Measurements from ENCODE around the gene CASP10. TPM values are rescaled to one million over a fixed set of nuclear protein-coding genes. Genes with fewer than 3 reads are reported as not detected.

CASP10 gene
- total and polyA plus RNA-seq, 2 of the 13 experiments (the other 11 are each of a cell fraction or from before 2014, with no cell fraction given) = 22.2 to 23.8 TPM

GRCh38 chr2:201158111-201158929 lies 24.6 kb upstream of the CASP10 start (continued):
- TF ChIP-seq USF2 (IDR thresholded peaks at IDR 0.05; ENCODE audit: low read depth, low read length) (peak; percentile 70), USF2 (CRISPR knock-in tag; IDR thresholded peaks at IDR 0.05; ENCODE audit: borderline replicate concordance) (peak; percentile 79; the same call in 1 of the 2 replicates), ZMYM4 (CRISPR knock-in tag; IDR thresholded peaks at IDR 0.05) (peak; percentile 57; the same call in 1 of the 2 replicates), ZSCAN9 (CRISPR knock-in tag; IDR thresholded peaks at IDR 0.05; ENCODE audit: borderline replicate concordance) (peak; percentile 74; the same call in 1 of the 2 replicates), SOX6 (IDR thresholded peaks at IDR 0.05) (no peak), SOX6 (CRISPR knock-in tag; IDR thresholded peaks at IDR 0.05) (peak; percentile 57), MAFK (conservative IDR thresholded peaks at IDR 0.05 in 1 of 2, IDR thresholded peaks at IDR 0.05 in 1 of 2; ENCODE audit: low read length in 2 of 2) (no peak), ONECUT2 (CRISPR knock-in tag; IDR thresholded peaks at IDR 0.05) (no peak), MYC (CRISPR knock-in tag; IDR thresholded peaks at IDR 0.05; ENCODE audit: borderline replicate concordance) (no peak), EEA1 (CRISPR knock-in tag; IDR thresholded peaks at IDR 0.05; ENCODE audit: borderline replicate concordance) (no peak), SAP130 (CRISPR knock-in tag; IDR thresholded peaks at IDR 0.05; ENCODE audit: low read depth) (peak; percentile 82), ZFP62 (CRISPR knock-in tag; IDR thresholded peaks at IDR 0.05) (no peak), AHDC1 (CRISPR knock-in tag; IDR thresholded peaks at IDR 0.05; ENCODE audit: borderline replicate concordance) (no peak), IKZF1 (IDR thresholded peaks at IDR 0.05) (no peak), ZNF616 (CRISPR knock-in tag; IDR thresholded peaks at IDR 0.05; ENCODE audit: low read depth) (no peak)
- TF ChIP-seq, protein P1, sequence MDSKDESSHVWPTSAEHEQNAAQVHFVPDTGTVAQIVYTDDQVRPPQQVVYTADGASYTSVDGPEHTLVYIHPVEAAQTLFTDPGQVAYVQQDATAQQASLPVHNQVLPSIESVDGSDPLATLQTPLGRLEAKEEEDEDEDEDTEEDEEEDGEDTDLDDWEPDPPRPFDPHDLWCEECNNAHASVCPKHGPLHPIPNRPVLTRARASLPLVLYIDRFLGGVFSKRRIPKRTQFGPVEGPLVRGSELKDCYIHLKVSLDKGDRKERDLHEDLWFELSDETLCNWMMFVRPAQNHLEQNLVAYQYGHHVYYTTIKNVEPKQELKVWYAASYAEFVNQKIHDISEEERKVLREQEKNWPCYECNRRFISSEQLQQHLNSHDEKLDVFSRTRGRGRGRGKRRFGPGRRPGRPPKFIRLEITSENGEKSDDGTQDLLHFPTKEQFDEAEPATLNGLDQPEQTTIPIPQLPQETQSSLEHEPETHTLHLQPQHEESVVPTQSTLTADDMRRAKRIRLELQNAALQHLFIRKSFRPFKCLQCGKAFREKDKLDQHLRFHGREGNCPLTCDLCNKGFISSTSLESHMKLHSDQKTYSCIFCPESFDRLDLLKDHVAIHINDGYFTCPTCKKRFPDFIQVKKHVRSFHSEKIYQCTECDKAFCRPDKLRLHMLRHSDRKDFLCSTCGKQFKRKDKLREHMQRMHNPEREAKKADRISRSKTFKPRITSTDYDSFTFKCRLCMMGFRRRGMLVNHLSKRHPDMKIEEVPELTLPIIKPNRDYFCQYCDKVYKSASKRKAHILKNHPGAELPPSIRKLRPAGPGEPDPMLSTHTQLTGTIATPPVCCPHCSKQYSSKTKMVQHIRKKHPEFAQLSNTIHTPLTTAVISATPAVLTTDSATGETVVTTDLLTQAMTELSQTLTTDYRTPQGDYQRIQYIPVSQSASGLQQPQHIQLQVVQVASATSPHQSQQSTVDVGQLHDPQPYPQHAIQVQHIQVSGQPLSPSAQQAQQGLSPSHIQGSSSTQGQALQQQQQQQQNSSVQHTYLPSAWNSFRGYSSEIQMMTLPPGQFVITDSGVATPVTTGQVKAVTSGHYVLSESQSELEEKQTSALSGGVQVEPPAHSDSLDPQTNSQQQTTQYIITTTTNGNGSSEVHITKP (CRISPR knock-in tag; IDR thresholded peaks at IDR 0.05; ENCODE audit: low read depth) = 0 out of 2 replicates have a peak, but pooled peaks have one; percentile 38

Measured in HepG2 (cell line).